Rectal smooth muscle tissue (tissue), 1 donor: ENCODE data around the gene NLGN4Y.

Experiments
- H3K27ac ChIP-seq: one replicate; pipeline ENCODE4 v1.7.0; 2013; ENCODE audit warnings: low read depth, low read length, inconsistent platforms
- H3K27me3 ChIP-seq: one replicate; pipeline ENCODE4 v1.7.0; 2013; ENCODE audit warnings: low read length; ENCODE audit not compliant: control insufficient read depth, insufficient read depth
- H3K36me3 ChIP-seq: one replicate; pipeline ENCODE4 v1.7.0; 2013; ENCODE audit warnings: low read length; ENCODE audit not compliant: control insufficient read depth, insufficient read depth
- H3K4me1 ChIP-seq: one replicate; pipeline ENCODE4 v1.7.0; 2013; ENCODE audit warnings: low read length; ENCODE audit not compliant: control insufficient read depth, insufficient read depth
- H3K4me3 ChIP-seq: one replicate; pipeline ENCODE4 v1.7.0; 2013; ENCODE audit warnings: low read length
- H3K9ac ChIP-seq: one replicate; pipeline ENCODE4 v1.7.0; 2013; ENCODE audit warnings: low read length

NLGN4Y gene

DNA sequence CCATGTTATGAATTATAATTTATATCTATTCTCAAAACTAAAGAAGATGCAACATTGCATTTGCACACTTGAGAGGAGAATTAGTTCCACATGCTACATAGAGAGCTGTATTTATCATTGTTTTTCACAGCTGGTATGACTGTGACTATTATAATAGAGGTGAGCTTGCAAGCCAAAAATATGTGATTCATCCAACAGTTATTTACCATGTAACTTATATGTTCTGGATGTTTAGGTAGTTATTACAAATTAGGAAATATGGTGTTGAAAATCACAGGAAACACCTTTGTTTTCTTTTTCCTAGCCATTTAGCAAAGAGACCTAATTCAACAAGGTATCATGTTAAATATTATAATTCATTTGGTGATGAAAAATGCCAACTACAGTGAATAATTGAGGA, 183.8 kb downstream of the NLGN4Y start:
- Histone ChIP-seq H3K27me3 (no peaks in the 10 kb centered on the region), H3K4me3 (no peak overlapping the region), H3K36me3 (no peaks in the 10 kb centered on the region), H3K27ac (no peak overlapping the region), H3K4me1 (no peaks in the 10 kb centered on the region), H3K9ac (no peak overlapping the region)

GRCh38 chrY:14741596-14741995, 217.3 kb downstream of the NLGN4Y start:
- Histone ChIP-seq H3K4me3 (no peak overlapping the region), H3K27ac (no peak overlapping the region), H3K4me1 (no peaks in the 10 kb centered on the region), H3K9ac (no peak overlapping the region), H3K27me3 (no peaks in the 10 kb centered on the region), H3K36me3 (no peaks in the 10 kb centered on the region)

DNA sequence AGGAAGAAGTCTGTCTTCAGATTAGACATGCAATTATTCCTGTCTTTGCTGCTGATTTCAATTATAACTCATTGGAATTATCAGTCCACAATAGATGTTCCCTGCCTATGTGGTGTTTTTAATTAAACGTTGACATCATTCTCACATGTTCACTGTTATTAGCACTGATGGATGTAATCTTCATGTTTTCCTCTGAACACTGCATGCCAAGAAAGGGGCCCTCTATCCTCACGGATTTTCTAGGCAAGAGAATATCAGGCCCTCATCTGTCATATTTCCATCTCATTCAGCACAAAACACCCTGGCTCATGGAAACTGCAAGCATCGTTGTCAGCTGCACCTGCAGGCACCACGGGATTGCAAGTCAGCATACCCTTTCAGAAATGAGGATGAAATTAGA, 224.0 kb downstream of the NLGN4Y start:
- Histone ChIP-seq H3K4me3 (no peak overlapping the region), H3K4me1 (no peaks in the 10 kb centered on the region), H3K9ac (no peak overlapping the region), H3K36me3 (no peaks in the 10 kb centered on the region), H3K27ac (no peak overlapping the region), H3K27me3 (no peaks in the 10 kb centered on the region)

DNA sequence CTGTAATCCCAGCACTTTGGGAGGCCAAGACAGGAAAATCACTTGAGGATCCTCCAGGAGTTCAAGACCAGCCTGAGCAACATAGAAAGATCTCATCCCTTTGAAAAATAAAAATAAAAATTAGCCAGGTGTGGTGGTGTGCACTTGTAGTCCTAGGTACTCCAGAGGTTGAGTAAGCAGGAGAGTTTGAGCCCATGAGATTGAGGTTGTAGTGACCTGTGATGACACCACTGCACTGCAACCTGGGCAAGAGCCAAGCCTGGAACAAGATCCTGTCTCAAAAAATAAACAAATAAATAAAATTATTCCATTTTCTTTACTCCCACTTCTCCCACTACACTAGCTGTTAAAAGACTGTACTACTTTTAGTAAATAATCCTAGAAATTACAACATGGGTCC, 231.2 kb downstream of the NLGN4Y start:
- no peak overlapping the region for H3K27ac ChIP-seq
- H3K36me3 ChIP-seq = no peaks in the 10 kb centered on the region
- no peak overlapping the region for H3K4me3 ChIP-seq
- no peak overlapping the region for H3K9ac ChIP-seq
- H3K27me3 ChIP-seq = no peaks in the 10 kb centered on the region
- H3K4me1 ChIP-seq = no peaks in the 10 kb centered on the region

GRCh38 chrY:14762903-14763302, 238.6 kb downstream of the NLGN4Y start:
- Histone ChIP-seq H3K36me3 (no peaks in the 10 kb centered on the region), H3K27ac (no peak overlapping the region), H3K27me3 (no peaks in the 10 kb centered on the region), H3K4me3 (no peak overlapping the region), H3K9ac (no peak overlapping the region), H3K4me1 (no peaks in the 10 kb centered on the region)

DNA sequence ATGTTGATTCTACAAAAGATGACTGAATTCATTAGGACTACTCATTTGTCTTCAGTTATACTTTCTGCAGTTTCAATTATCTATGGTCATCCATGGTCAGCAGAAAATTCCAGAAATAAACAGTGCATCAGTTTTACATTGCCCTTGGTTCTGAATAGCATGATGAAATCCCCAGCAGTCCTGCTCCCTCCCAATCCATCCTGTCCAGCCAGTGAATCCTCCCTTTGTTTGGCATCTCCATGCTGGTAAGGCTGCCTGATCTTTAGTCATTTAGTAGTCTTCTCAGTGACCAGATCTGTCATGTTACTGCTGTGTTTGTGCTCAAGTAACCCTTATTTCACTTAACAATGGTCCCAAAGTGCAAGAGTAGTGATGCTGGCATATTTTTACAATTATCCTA, 239.3 kb downstream of the NLGN4Y start:
- Histone ChIP-seq H3K4me3 (no peak overlapping the region), H3K9ac (no peak overlapping the region), H3K36me3 (no peaks in the 10 kb centered on the region), H3K27ac (no peak overlapping the region), H3K27me3 (no peaks in the 10 kb centered on the region), H3K4me1 (no peaks in the 10 kb centered on the region)

- H3K9ac ChIP-seq = no peak overlapping the region
- H3K27me3 ChIP-seq = no peaks in the 10 kb centered on the region
- no peak overlapping the region for H3K27ac ChIP-seq
- H3K4me1 ChIP-seq = no peaks in the 10 kb centered on the region
- H3K4me3 ChIP-seq = no peak overlapping the region
- H3K36me3 ChIP-seq = no peaks in the 10 kb centered on the region
These were observed 253.9 kb downstream of the NLGN4Y start for GRCh38 chrY:14778208-14778607.

GRCh38 chrY:14793104-14793503, 268.8 kb downstream of the NLGN4Y start:
- no peaks in the 10 kb centered on the region for H3K36me3 ChIP-seq
- H3K27ac ChIP-seq = no peak overlapping the region

GRCh38 chrY:14793674-14794073, 269.3 kb downstream of the NLGN4Y start:
- Histone ChIP-seq H3K27ac (no peak overlapping the region), H3K4me3 (no peak overlapping the region), H3K27me3 (no peaks in the 10 kb centered on the region), H3K9ac (no peak overlapping the region), H3K36me3 (no peaks in the 10 kb centered on the region), H3K4me1 (no peaks in the 10 kb centered on the region)

More at GRCh38 chrY:14793104-14793503, 268.8 kb downstream of the NLGN4Y start:
- Histone ChIP-seq H3K27me3 (no peaks in the 10 kb centered on the region), H3K9ac (no peak overlapping the region), H3K4me3 (no peak overlapping the region), H3K4me1 (no peaks in the 10 kb centered on the region)

DNA sequence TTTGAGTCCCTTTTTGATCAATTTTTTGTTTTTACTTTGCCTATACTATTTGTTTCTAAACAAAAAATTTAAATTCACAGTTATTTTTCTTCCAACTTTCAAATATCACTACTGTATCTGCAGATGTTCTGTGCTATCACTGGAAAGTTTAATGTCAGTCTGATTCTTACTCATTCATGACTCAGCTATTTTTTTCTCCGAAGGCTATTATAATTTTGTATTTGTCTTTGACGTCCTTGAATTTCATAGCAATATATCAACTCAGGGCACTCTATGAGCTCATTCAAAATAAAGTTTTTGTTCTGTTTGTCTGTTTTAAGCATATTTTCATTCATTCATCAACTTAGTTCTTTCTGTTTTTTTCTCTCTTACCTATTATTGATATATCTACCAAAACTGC, 273.7 kb downstream of the NLGN4Y start:
- H3K4me1 ChIP-seq = no peaks in the 10 kb centered on the region
- H3K9ac ChIP-seq = no peak overlapping the region
- H3K4me3 ChIP-seq = no peak overlapping the region
- no peaks in the 10 kb centered on the region for H3K36me3 ChIP-seq
- no peaks in the 10 kb centered on the region for H3K27me3 ChIP-seq
- no peak overlapping the region for H3K27ac ChIP-seq

GRCh38 chrY:14801096-14801495, 276.8 kb downstream of the NLGN4Y start:
- Histone ChIP-seq H3K27me3 (no peaks in the 10 kb centered on the region), H3K9ac (no peak overlapping the region), H3K4me3 (no peak overlapping the region), H3K36me3 (no peaks in the 10 kb centered on the region), H3K27ac (no peak overlapping the region), H3K4me1 (no peaks in the 10 kb centered on the region)

DNA sequence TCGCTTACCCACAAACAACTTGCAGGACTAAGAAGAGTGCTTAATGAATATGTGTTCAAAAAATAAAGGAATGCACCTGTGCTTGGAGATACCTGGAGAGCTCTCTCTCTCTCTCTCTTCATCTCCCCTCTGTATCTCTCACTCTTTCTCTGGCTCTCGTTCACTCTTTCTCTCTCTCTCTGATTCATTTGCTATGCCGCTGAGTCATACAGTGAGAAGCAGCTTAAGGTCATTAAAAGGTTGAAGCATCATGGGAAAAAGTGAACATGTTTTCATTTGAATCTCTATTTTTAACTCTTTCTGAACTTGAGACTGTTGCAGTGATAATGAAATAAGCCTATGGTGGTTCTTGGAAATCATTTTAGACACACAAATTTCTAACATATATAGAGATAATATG, 277.8 kb downstream of the NLGN4Y start:
- no peak overlapping the region for H3K27ac ChIP-seq
- H3K4me1 ChIP-seq = no peaks in the 10 kb centered on the region
- no peaks in the 10 kb centered on the region for H3K36me3 ChIP-seq
- H3K9ac ChIP-seq = no peak overlapping the region
- H3K27me3 ChIP-seq = no peaks in the 10 kb centered on the region
- H3K4me3 ChIP-seq = no peak overlapping the region

DNA sequence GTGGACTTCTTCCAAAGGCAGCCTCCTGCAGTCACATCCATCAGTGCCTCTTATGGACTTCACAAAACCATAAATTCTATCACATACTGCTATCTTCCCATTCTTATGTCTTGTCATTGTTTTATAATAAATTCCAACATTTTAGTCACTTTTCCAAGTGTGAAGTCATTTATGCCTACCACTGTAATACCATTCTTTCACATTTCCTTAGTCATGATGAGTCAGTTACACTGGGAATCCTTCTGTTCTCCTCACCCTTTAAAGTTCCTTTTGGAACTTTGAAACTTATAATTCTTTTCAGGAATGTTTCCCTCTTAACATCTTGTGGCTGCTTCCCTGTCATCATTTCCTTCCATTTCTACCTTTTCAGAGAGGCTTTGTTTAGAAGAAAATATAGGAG, 279.7 kb downstream of the NLGN4Y start:
- Histone ChIP-seq H3K36me3 (no peaks in the 10 kb centered on the region), H3K27me3 (no peaks in the 10 kb centered on the region), H3K4me3 (no peak overlapping the region), H3K27ac (no peak overlapping the region), H3K9ac (no peak overlapping the region), H3K4me1 (no peaks in the 10 kb centered on the region)
